Bronchial epithelial cell (primary cell): ENCODE measurements around the gene HOXC5. TPM values are rescaled to one million over a fixed set of nuclear protein-coding genes. Genes with fewer than 3 reads are reported as not detected.
A peak's percentile ranks its signal among the peaks of the same experiment; 100 is the strongest.
"Not testable (repeated sequence)": the region's sequence is repeated elsewhere in the genome, so short reads cannot be mapped to it uniquely, and the experiment has no call there.

Source experiments
- DNase-seq: peaks from one replicate; pipeline ENCODE4 v3.0.0-alpha.2; 2010; ENCODE audit warnings: low read depth
- FAIRE-seq: peaks from 2 replicates; lab custom pipeline; 2011; peaks lifted over from hg19 to GRCh38; lab: Jason Lieb, UNC
- H3K27me3 ChIP-seq: 2 replicates; pipeline ENCODE4 v1.5.1; 2011; ENCODE audit warnings: low read length; ENCODE audit not compliant: control insufficient read depth, insufficient read depth
- H3K36me3 ChIP-seq: 2 replicates; pipeline ENCODE4 v1.5.1; 2011; ENCODE audit warnings: low read length; ENCODE audit not compliant: control insufficient read depth, insufficient read depth
- H3K4me3 ChIP-seq: 2 replicates; pipeline ENCODE4 v1.5.1; 2011; ENCODE audit warnings: mild to moderate bottlenecking, low read depth, low read length, control low read depth
- CTCF ChIP-seq: IDR thresholded peaks from 2 replicates; pipeline ENCODE4 v1.5.1; 2011; ENCODE audit warnings: mild to moderate bottlenecking, moderate library complexity, low read length, control low read depth, inconsistent platforms; ENCODE audit not compliant: insufficient read depth, severe bottlenecking
- total RNA-seq: library from RNA; depleted of rRNA; stranded (reverse); fragments of >200 nt; gene quantifications from 2 replicates; pipeline ENCODE4 v1.2.1, GENCODE V29; 2014

Gene HOXC5
- total RNA-seq, 1 donor from 2014 or later: not detected

- DNase-seq: no peak
- H3K27me3 ChIP-seq: peaks cover 56% of the 10 kb centered on the region
- no peaks in the 10 kb centered on the region for H3K36me3 ChIP-seq
- no peak for FAIRE-seq
- TF ChIP-seq CTCF: no peak
- H3K4me3 ChIP-seq: no peak overlapping the region
Measured at GRCh38 chr12:54040648-54041047, 7.8 kb downstream of the HOXC5 start.

GRCh38 chr12:54041097-54041690, 8.3 kb downstream of the HOXC5 start:
- FAIRE-seq (no peak), DNase-seq (no peak)
- Histone ChIP-seq H3K4me3 (no peak overlapping the region), H3K36me3 (no peaks in the 10 kb centered on the region), H3K27me3 (peaks cover 59% of the 10 kb centered on the region)
- no peak for TF ChIP-seq CTCF

GRCh38 chr12:54042033-54042432, 9.2 kb downstream of the HOXC5 start:
- H3K36me3 ChIP-seq, DNase-seq, H3K4me3 ChIP-seq, FAIRE-seq: not testable (repeated sequence)
- peaks cover 62% of the 10 kb centered on the region for H3K27me3 ChIP-seq

- Histone ChIP-seq H3K36me3 (no peaks in the 10 kb centered on the region), H3K27me3 (peaks cover 69% of the 10 kb centered on the region), H3K4me3 (no peak overlapping the region)
- DNase-seq (no peak), FAIRE-seq (peak; percentile 60)
- TF ChIP-seq CTCF: no peak
Measured at GRCh38 chr12:54042970-54043853, 10.4 kb downstream of the HOXC5 start.

GRCh38 chr12:54044425-54045103, 11.7 kb downstream of the HOXC5 start:
- FAIRE-seq: no peak
- Histone ChIP-seq H3K36me3 (no peaks in the 10 kb centered on the region), H3K4me3 (no peak overlapping the region), H3K27me3 (peaks cover 65% of the 10 kb centered on the region)
- no peak for DNase-seq
- no peak for TF ChIP-seq CTCF

- no peak for TF ChIP-seq CTCF
- FAIRE-seq (no peak), DNase-seq (no peak)
- Histone ChIP-seq H3K27me3 (peaks cover 68% of the 10 kb centered on the region), H3K36me3 (no peaks in the 10 kb centered on the region), H3K4me3 (no peak overlapping the region)
Measured at GRCh38 chr12:54045401-54045800, 12.6 kb downstream of the HOXC5 start.
